Activated CD8-positive, alpha-beta T cell treated with anti-CD3 and anti-CD28 coated beads for 36 hours (primary cell): Measurements from ENCODE around the gene TFPI. TPM values are rescaled to one million over a fixed set of nuclear protein-coding genes. Genes with fewer than 3 reads are reported as not detected.
"Not testable (repeated sequence)": the region's sequence is repeated elsewhere in the genome, so short reads cannot be mapped to it uniquely, and the experiment has no call there.

Experiments
- ATAC-seq: fragments of 200-7000 bp; cut with Tn5 transposase; one replicate; pipeline ENCODE4 v1.10.0; 2021; ENCODE audit warnings: mild to moderate bottlenecking, moderate library complexity
- CTCF ChIA-PET: fragments of 350-600 bp; sonication (Branson Sonifier 250); formaldehyde crosslinking; loops from one replicate; lab custom pipeline; 2021; ENCODE audit warnings: antibody characterized with exemption; lab: Charles Lee
- POLR2A ChIA-PET: fragments of 350-600 bp; sonication (Branson Sonifier 250); formaldehyde crosslinking; loops from one replicate; lab custom pipeline; 2021; ENCODE audit warnings: antibody characterized with exemption; lab: Charles Lee
- DNase-seq: peaks from one replicate; pipeline ENCODE4 v3.0.0-alpha.2; 2020
- H3K27ac Mint-ChIP-seq: one replicate; pipeline ENCODE4 v1.8.0; 2021; ENCODE audit warnings: mild to moderate bottlenecking, mixed read lengths
- H3K27me3 Mint-ChIP-seq: one replicate; pipeline ENCODE4 v1.8.0; 2021; ENCODE audit warnings: mixed read lengths
- H3K36me3 Mint-ChIP-seq: one replicate; pipeline ENCODE4 v1.8.0; 2021; ENCODE audit warnings: low read depth, mixed read lengths
- H3K4me1 Mint-ChIP-seq: one replicate; pipeline ENCODE4 v1.8.0; 2021; ENCODE audit warnings: low read depth, mixed read lengths
- H3K4me3 Mint-ChIP-seq: one replicate; pipeline ENCODE4 v1.8.0; 2021; ENCODE audit warnings: mild to moderate bottlenecking, moderate library complexity, mixed read lengths
- H3K9me3 Mint-ChIP-seq: one replicate; pipeline ENCODE4 v1.8.0; 2021; ENCODE audit warnings: mixed read lengths
- intact Hi-C: fragments of 100-400 bp; cut with micrococcal nuclease; formaldehyde crosslinking; loops from one replicate; pipeline ENCODE4 v1.10.0; 2022
- total RNA-seq, 2 experiments: library from RNA; stranded (reverse); gene quantifications; one replicate each; pipeline ENCODE4 v1.2.3, GENCODE V29; 2021
- TF ChIP-seq, protein P1 (sequence below): fragments of 200-600 bp; IDR thresholded peaks from one replicate; pipeline ENCODE4 v1.8.0; 2022; ENCODE audit warnings: antibody characterized with exemption, mild to moderate bottlenecking

Gene TFPI
- total RNA-seq, 2 experiments from 2014 or later: not detected

DNA sequence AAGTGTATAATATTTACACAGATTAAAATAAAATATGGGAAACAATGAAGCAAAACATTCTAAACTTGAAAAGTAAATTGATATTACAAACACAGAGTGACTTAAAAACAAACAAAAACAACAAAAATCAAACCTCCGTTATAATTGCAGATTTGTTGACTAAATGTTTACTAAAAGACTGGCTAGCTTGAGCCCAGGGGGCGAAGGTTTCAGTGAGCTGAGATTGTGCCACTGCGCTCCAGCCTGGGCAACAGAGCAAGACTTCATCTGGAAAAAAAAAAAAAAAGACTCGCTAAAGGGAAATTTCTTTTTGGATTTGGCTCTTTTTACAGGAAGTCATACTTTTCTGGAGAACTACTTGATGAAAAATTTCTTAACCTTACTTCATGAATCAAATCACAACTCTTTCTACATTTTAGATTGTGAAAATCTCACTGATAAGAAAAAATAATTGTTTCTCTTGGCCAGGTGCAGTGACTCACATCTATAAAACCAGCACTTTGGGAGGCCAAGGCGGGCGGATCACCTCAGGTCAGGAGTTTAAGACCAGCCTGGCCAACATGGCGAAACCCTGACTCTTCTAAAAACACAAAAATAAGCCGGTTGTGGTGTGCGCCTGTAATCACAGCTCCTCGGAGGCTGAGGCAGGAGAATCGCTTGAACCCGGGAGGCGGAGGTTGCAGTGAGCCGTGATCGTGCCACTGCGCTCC, 9.7 kb downstream of the TFPI start:
- ATAC-seq: no peak
- CTCF ChIA-PET: interaction anchor here (1.1 to 1.5 kb wide), 2 partner anchors 45 kb away, joined by 3 to 6 read pairs; no protein-coding TSS in a partner anchor
- POLR2A ChIA-PET: interaction anchor here (0.6 kb wide), 1 partner anchor 1671 kb away, joined by 3 read pairs; no protein-coding TSS in a partner anchor
- TF ChIP-seq, protein P1, sequence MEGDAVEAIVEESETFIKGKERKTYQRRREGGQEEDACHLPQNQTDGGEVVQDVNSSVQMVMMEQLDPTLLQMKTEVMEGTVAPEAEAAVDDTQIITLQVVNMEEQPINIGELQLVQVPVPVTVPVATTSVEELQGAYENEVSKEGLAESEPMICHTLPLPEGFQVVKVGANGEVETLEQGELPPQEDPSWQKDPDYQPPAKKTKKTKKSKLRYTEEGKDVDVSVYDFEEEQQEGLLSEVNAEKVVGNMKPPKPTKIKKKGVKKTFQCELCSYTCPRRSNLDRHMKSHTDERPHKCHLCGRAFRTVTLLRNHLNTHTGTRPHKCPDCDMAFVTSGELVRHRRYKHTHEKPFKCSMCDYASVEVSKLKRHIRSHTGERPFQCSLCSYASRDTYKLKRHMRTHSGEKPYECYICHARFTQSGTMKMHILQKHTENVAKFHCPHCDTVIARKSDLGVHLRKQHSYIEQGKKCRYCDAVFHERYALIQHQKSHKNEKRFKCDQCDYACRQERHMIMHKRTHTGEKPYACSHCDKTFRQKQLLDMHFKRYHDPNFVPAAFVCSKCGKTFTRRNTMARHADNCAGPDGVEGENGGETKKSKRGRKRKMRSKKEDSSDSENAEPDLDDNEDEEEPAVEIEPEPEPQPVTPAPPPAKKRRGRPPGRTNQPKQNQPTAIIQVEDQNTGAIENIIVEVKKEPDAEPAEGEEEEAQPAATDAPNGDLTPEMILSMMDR: no peak
- H3K4me3 Mint-ChIP-seq: no peak overlapping the region
- DNase-seq: no peak
- H3K27me3 Mint-ChIP-seq: no peaks in the 10 kb centered on the region
- intact Hi-C loops: no loop called here
- H3K27ac Mint-ChIP-seq: no peak overlapping the region
- H3K4me1 Mint-ChIP-seq: no peaks in the 10 kb centered on the region
- no peaks in the 10 kb centered on the region for H3K36me3 Mint-ChIP-seq
- no peaks in the 10 kb centered on the region for H3K9me3 Mint-ChIP-seq

GRCh38 chr2:187543488-187543887, 10.7 kb downstream of the TFPI start:
- CTCF ChIA-PET: interaction anchor here (1.5 kb wide), 1 partner anchor 44 kb away, joined by 6 read pairs; no protein-coding TSS in a partner anchor
- Mint-ChIP-seq H3K9me3 (no peaks in the 10 kb centered on the region), H3K4me1 (no peaks in the 10 kb centered on the region), H3K27ac (no peak overlapping the region), H3K27me3 (no peaks in the 10 kb centered on the region), H3K36me3 (no peaks in the 10 kb centered on the region), H3K4me3 (no peak overlapping the region)
- DNase-seq (no peak), ATAC-seq (no peak)
- POLR2A ChIA-PET: no interaction called here
- intact Hi-C loops: no loop called here
- TF ChIP-seq, protein P1: no peak

- intact Hi-C loops: no loop called here
- TF ChIP-seq, protein P1: no peak
- ChIA-PET CTCF (no interaction called here), POLR2A (no interaction called here)
- Mint-ChIP-seq H3K27me3 (no peaks in the 10 kb centered on the region), H3K4me3 (no peak overlapping the region), H3K4me1 (no peaks in the 10 kb centered on the region), H3K9me3 (no peaks in the 10 kb centered on the region), H3K36me3 (no peaks in the 10 kb centered on the region), H3K27ac (no peak overlapping the region)
- DNase-seq (no peak), ATAC-seq (no peak)
Measured at GRCh38 chr2:187542123-187542522, 12.1 kb downstream of the TFPI start.

DNA sequence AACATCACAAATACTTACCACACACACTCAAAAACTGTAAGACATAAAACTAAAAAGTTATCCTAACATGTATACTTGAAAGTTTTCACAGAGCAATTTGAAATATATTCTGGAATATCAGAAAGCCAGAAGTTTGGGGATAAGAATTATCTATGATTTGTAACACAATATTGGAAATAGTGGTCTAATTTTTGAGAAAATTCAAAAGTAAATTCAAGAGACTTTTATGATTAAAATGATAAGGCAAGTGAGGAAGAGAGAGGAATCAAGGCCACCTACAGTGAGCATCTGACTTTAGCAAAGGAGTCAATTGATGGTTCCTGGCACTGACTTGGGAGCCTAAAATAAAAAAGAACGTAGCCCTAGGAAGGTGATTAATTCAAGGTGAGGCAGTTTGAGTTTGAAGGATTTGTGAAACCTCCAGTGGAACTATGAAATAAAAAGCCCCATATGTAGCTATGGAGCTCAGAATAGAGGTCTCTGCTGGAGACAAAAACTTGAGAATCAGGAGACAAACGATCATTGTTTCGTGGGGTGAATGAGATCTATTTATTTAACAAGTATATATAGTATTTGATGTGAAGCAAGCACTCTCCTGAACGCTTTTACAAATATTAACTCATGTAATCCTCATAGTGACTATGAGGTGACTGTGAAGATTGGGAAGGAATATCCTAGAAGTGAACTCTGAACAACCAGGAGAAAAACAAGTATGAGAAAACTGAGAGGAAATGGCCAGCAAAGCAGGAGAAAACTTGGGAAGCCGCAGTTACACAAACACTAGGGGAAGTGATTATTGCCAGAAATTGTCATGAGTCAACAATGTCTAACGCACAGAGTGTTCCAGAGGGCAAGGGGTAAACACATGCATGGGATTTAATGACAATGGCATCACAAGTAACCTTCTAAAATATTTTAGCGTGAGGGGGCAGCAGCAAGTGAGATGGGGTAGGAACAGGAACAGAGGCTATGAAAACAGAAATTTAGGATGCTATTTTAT, 12.8 kb downstream of the TFPI start:
- POLR2A ChIA-PET: no interaction called here
- no peak for ATAC-seq
- no peaks in the 10 kb centered on the region for H3K27me3 Mint-ChIP-seq
- H3K36me3 Mint-ChIP-seq: no peaks in the 10 kb centered on the region
- intact Hi-C loops: no loop called here
- CTCF ChIA-PET: no interaction called here
- no peak overlapping the region for H3K4me3 Mint-ChIP-seq
- TF ChIP-seq, protein P1: no peak
- H3K9me3 Mint-ChIP-seq: no peaks in the 10 kb centered on the region
- H3K4me1 Mint-ChIP-seq: no peaks in the 10 kb centered on the region
- no peak overlapping the region for H3K27ac Mint-ChIP-seq
- no peak for DNase-seq

DNA sequence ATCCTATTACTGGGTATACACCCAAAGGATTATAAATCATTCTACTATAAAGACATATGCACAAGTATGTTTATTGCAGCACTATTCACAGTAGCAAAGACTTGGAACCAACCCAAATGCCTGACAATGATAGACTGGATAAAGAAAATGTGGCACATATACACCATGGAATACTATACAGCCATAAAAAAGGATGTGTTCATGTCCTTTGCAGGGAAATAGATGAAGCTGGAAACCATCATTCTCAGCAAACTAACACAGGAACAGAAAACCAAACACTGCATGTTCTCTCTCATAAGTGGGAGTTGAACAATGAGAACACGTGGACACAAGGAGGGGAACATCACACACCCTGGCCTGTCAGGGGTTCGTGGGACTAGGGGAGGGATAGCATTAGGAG, 16.0 kb downstream of the TFPI start:
- H3K27me3 Mint-ChIP-seq, H3K4me1 Mint-ChIP-seq, CTCF ChIA-PET, DNase-seq, intact Hi-C loops, ATAC-seq, H3K4me3 Mint-ChIP-seq, H3K27ac Mint-ChIP-seq, H3K36me3 Mint-ChIP-seq, H3K9me3 Mint-ChIP-seq, POLR2A ChIA-PET: not testable (repeated sequence)

GRCh38 chr2:187535381-187535780, 18.9 kb downstream of the TFPI start:
- ATAC-seq, intact Hi-C loops, POLR2A ChIA-PET, H3K4me3 Mint-ChIP-seq, H3K9me3 Mint-ChIP-seq, H3K27ac Mint-ChIP-seq, H3K27me3 Mint-ChIP-seq, H3K4me1 Mint-ChIP-seq, H3K36me3 Mint-ChIP-seq, DNase-seq: not testable (repeated sequence)
- CTCF ChIA-PET: interaction anchor here (1.4 kb wide), 1 partner anchor 35 kb away, joined by 3 read pairs; no protein-coding TSS in a partner anchor
